Breast epithelium (tissue), 4 donors: ENCODE measurements around the gene IPCEF1. TPM values are rescaled to one million over a fixed set of nuclear protein-coding genes. Genes with fewer than 3 reads are reported as not detected.

Experiments
- DNase-seq, 2 donors: peaks; one replicate each; pipeline ENCODE4 v3.0.0-alpha.2; 2019; ENCODE audit warnings: low spot score in 2 of 2
- H3K27ac ChIP-seq, 2 donors: fragments of 200-600 bp; sonication (generic) in 1 of 2; one replicate each; pipeline ENCODE4 v1.5.1; 2016 to 2019; ENCODE audit warnings: mild to moderate bottlenecking in 1 of 2
- H3K27me3 ChIP-seq, 2 donors: fragments of 200-600 bp; sonication (generic) in 1 of 2; one replicate each; pipeline versions ENCODE4 v1.5.1 to v1.6.0; 2017 to 2019; ENCODE audit warnings: control low read depth in 1 of 2, mild to moderate bottlenecking in 1 of 2
- H3K36me3 ChIP-seq: fragments of 200-600 bp; one replicate; pipeline ENCODE4 v1.5.1; 2019
- H3K4me1 ChIP-seq, 2 donors: fragments of 200-600 bp; sonication (generic); one replicate each; pipeline ENCODE4 v1.5.1; 2016 to 2019; ENCODE audit warnings: control low read depth in 1 of 2
- H3K4me3 ChIP-seq, 3 donors: fragments of 200-600 bp; sonication (generic); 1 replicate in 2 of 3; 2 replicates in 1 of 3; pipeline ENCODE4 v1.5.1; 2016 to 2019; ENCODE audit warnings: mild to moderate bottlenecking in 3 of 3, moderate library complexity in 2 of 3
- H3K9me3 ChIP-seq, 2 donors: fragments of 200-600 bp; sonication (generic) in 1 of 2; one replicate each; pipeline ENCODE4 v1.5.1; 2016 to 2019; ENCODE audit warnings: control low read depth in 1 of 2
- POLR2A ChIP-seq: fragments of 450-650 bp; IDR thresholded peaks from one replicate; pipeline ENCODE4 v1.6.1; 2016; ENCODE audit warnings: antibody characterized with exemption, mild to moderate bottlenecking, moderate library complexity
- POLR2AphosphoS5 ChIP-seq, 3 donors: sonication (generic); formaldehyde crosslinking; IDR thresholded peaks; one replicate each; pipeline ENCODE4 v1.6.1; 2017; ENCODE audit warnings: antibody characterized with exemption in 3 of 3
- intact Hi-C: fragments of 100-400 bp; cut with DNase I; formaldehyde crosslinking; loops from one replicate; pipeline ENCODE4 v1.15.1; 2023; ENCODE audit warnings: low total_unique reads
- total RNA-seq, 3 donors: library from RNA; depleted of rRNA; stranded (reverse); fragments of >200 nt; gene quantifications; one replicate each; pipeline ENCODE4 v1.1.0, GENCODE V29; 2016
- TF ChIP-seq, protein P1 (sequence below), 3 donors: fragments of 450-650 bp; IDR thresholded peaks; one replicate each; pipeline ENCODE4 v1.5.1; 2016 to 2017; ENCODE audit warnings: antibody characterized with exemption in 3 of 3, mild to moderate bottlenecking in 3 of 3, moderate library complexity in 3 of 3

IPCEF1 gene
- total RNA-seq, 3 donors from 2014 or later = 3.7 to 6.7 (median 5.6) TPM

DNA sequence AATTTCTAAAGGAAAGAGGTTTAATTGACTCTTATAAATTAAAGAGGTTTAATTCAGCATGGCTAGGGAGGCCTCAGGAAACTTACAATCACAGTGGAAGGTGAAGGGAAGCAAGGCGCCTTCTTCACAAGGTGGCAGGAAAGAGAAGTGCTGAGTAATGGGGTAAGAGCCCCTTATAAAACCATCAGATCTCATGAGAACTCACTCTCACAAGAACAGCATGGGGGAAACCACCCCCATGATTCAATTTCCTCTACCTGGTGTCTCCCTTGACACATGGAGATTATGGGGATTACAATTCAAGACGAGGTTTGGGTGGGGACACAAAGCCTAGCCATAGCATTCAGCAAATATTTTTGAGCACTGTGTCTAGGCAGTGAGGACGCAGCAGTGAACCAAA, 3.9 kb upstream of the IPCEF1 start:
- Histone ChIP-seq H3K27ac (no peak overlapping the region), H3K36me3 (no peaks in the 10 kb centered on the region), H3K4me1 (no peaks in the 10 kb centered on the region), H3K27me3 (no peaks in the 10 kb centered on the region), H3K9me3 (no peaks in the 10 kb centered on the region), H3K4me3 (no peak overlapping the region)
- DNase-seq = no peak
- intact Hi-C loops = no loop called here
- TF ChIP-seq POLR2A = no peak

DNA sequence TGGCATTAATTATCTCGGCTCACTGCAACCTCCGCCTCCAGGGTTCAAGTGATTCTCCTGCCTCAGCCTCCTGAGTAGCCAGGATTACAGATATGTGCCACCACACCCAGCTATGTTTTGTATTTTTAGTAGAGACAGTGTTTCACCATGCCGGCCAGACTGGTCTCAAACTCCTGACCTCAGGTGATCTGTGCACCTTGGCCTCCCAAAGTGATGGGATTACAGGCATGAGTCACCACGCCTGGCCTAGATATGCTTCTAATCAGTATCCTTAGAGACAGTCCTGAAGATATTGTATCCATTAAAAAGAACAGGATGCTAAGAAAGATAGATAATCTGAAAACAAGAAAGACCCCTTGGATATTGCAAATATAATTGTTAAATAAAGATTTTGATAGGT, 3.1 kb upstream of the IPCEF1 start:
- intact Hi-C loops = no loop called here
- TF ChIP-seq POLR2A (no peak), POLR2AphosphoS5 (IDR thresholded peaks at IDR 0.05) (no peak)
- TF ChIP-seq, protein P1, sequence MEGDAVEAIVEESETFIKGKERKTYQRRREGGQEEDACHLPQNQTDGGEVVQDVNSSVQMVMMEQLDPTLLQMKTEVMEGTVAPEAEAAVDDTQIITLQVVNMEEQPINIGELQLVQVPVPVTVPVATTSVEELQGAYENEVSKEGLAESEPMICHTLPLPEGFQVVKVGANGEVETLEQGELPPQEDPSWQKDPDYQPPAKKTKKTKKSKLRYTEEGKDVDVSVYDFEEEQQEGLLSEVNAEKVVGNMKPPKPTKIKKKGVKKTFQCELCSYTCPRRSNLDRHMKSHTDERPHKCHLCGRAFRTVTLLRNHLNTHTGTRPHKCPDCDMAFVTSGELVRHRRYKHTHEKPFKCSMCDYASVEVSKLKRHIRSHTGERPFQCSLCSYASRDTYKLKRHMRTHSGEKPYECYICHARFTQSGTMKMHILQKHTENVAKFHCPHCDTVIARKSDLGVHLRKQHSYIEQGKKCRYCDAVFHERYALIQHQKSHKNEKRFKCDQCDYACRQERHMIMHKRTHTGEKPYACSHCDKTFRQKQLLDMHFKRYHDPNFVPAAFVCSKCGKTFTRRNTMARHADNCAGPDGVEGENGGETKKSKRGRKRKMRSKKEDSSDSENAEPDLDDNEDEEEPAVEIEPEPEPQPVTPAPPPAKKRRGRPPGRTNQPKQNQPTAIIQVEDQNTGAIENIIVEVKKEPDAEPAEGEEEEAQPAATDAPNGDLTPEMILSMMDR (IDR thresholded peaks at IDR 0.05) = no peak
- no peaks in the 10 kb centered on the region for H3K4me1 ChIP-seq
- no peaks in the 10 kb centered on the region for H3K9me3 ChIP-seq
- H3K27me3 ChIP-seq = no peaks in the 10 kb centered on the region
- no peak for DNase-seq
- H3K36me3 ChIP-seq = no peaks in the 10 kb centered on the region
- no peak overlapping the region for H3K27ac ChIP-seq
- H3K4me3 ChIP-seq = no peak overlapping the region

- no peaks in the 10 kb centered on the region for H3K4me1 ChIP-seq
- no peak for DNase-seq
- intact Hi-C loops = no loop called here
- TF ChIP-seq POLR2A (no peak), POLR2AphosphoS5 (IDR thresholded peaks at IDR 0.05) (no peak)
- TF ChIP-seq, protein P1 (IDR thresholded peaks at IDR 0.05) = no peak
- H3K36me3 ChIP-seq = no peaks in the 10 kb centered on the region
- no peaks in the 10 kb centered on the region for H3K9me3 ChIP-seq
- no peak overlapping the region for H3K4me3 ChIP-seq
- H3K27me3 ChIP-seq = no peaks in the 10 kb centered on the region
- no peak overlapping the region for H3K27ac ChIP-seq
These were observed 2.6 kb upstream of the IPCEF1 start for GRCh38 chr6:154359161-154359574.

DNA sequence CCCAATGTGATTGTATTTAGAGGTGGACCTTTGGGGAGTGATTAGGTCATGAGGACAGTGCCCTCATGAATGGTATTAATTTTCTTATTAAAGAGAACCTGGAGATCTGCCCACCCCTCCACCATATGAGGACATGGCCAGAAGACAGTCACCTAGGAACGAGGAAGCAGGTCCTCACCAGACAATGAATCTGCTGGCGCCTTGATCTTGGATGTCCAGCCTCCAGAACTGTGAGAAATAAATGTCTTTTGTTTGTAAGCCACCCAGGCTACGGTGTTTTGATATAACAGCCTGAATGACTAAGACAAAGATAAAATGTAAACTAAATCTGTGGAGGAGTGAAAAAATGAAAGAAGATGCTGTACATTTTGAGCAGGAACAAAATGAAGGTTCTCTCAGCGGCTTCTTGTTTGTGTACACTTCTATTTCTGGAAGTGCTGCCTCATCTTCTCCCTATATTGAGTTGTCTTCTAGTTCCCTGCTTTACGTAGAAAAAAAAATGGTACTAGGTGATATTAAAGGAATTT, 1.5 kb upstream of the IPCEF1 start:
- Histone ChIP-seq H3K27ac (no peak overlapping the region), H3K4me3 (no peak overlapping the region), H3K4me1 (no peaks in the 10 kb centered on the region), H3K36me3 (no peaks in the 10 kb centered on the region), H3K27me3 (no peaks in the 10 kb centered on the region), H3K9me3 (no peaks in the 10 kb centered on the region)
- DNase-seq = no peak
- no peak for TF ChIP-seq POLR2AphosphoS5 (IDR thresholded peaks at IDR 0.05)
- TF ChIP-seq, protein P1 (IDR thresholded peaks at IDR 0.05) = no peak
- no peak for TF ChIP-seq POLR2A
- intact Hi-C loops = no loop called here

GRCh38 chr6:154356113-154356512, 490 bp downstream of the IPCEF1 start:
- no peak overlapping the region for H3K27ac ChIP-seq
- no peaks in the 10 kb centered on the region for H3K4me1 ChIP-seq
- TF ChIP-seq POLR2A (no peak), POLR2AphosphoS5 (IDR thresholded peaks at IDR 0.05) (no peak)
- TF ChIP-seq, protein P1 (IDR thresholded peaks at IDR 0.05) = no peak
- intact Hi-C loops = no loop called here
- no peak overlapping the region for H3K4me3 ChIP-seq
- DNase-seq = no peak
- H3K36me3 ChIP-seq = no peaks in the 10 kb centered on the region
- no peaks in the 10 kb centered on the region for H3K9me3 ChIP-seq
- no peaks in the 10 kb centered on the region for H3K27me3 ChIP-seq
